HG03432 (cell line): ENCODE measurements around the gene NTMT1.

ENCODE experiments used
- ATAC-seq: cut with Tn5 transposase; IDR thresholded peaks from one replicate; pipeline ENCODE4 v1.9.1; 2021; ENCODE audit warnings: mild to moderate bottlenecking, moderate library complexity; ENCODE audit not compliant: unreplicated experiment

Gene NTMT1

DNA sequence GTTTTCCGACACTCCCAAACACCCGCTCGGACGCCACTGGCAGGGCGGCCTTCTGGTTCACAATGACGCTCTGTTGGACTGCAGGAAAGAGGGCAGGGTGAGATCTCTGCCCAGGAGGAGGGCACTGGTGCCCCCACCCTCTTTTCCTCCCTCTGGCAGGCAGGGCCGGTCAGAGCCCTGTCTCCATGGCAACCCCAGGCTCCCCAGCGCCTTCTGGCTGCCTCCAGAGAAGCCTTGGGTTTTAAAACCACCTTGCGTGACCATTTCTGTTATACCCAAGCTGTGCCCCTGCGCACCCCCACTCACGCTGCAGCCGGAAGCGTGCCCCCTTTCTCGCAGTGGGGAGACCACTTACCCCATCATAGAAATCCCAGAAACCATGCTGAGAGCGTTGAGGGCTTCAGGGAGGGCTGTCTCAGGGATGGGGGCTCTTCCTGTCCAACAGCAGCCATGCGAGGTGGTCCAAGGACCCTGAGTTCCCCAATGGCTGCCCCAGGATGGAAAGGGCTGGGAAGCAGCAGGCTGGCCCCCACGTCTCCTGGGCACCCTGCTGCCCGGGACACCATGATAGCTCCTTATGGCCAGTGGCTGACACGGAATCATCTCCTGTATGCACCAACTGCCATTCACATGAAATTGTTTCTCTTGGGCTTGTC, 12.3 kb upstream of the NTMT1 start:
- ATAC-seq = no peak

DNA sequence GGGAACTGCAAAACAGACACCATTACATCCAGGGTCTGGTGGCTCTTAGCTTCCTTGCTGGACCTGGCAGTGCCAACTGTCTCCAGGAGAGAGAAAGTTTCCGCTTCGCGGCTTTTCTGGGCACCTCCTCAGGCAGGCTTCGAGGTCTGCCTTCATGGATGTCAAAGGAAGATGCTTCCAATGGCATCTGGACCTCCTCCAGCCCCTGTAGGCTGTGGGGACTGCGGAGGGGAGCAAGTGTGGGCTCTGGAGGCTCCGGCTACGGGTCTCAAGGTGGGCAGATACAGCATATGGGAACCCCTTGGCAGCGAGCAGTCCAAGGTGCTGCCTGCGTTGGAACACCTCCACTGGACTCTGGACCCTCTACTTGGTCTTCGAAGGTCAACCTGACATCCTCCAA, 11.0 kb upstream of the NTMT1 start:
- ATAC-seq = no peak

DNA sequence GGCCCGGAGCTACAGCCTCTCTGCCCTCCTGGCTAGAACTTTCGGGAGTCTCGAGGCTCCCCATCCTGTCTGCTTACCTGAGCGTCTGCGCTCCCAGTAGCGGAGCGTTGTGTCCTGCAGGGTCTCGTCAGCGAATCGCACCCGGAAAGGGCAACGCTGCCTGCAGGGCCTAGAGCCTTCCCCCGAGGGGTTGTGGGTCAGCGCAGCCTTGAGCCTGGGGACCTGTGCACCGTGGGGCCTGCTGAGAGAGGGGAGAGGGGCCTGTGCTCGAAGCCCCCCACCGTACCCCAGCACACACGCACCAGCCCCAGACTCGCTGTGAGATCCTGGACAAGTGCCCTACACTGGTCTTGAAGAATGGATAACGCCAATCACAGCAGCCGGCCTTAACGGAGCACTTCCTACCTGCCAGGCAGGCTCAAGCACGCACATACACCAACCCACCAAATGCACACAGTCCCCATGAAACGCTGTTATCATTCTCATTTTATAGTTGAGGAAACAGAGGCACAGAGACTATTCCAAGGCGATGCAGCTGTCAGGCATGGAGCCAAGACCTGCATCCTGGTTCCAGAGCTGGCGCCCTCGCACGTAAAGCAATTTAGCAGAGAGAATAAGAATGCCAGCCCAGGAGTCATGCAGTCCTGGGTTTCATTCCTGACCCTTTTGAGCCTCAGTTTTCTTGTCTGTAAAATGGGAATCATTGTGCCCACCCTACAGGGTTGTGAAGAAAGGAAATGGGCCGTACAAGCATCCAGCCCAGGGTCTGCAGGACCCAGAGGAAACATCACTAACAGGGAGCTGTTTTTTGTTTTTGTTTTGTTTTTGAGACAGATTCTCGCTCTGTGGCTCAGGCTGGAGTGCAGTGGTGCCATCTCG, 10.3 kb upstream of the NTMT1 start:
- no peak for ATAC-seq

DNA sequence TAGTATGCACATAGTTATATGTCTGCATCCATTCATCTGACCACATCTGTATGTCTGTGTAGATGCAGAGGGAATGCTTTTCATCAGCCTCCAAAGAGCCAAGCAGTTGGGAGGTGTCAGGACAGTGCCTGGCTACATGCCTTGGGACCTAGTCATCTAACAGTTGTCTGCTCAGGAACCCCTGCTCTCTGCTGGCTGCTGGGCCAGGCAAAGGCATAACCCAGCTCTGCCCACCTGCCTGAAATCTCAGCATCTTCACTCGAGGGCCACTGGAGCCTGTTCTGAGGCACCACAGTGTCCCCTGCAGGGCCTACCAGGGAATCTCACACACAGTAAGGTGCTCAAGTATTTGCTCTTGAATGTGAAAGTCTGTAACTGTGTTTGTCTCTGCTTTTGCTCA, 8.8 kb upstream of the NTMT1 start:
- no peak for ATAC-seq

DNA sequence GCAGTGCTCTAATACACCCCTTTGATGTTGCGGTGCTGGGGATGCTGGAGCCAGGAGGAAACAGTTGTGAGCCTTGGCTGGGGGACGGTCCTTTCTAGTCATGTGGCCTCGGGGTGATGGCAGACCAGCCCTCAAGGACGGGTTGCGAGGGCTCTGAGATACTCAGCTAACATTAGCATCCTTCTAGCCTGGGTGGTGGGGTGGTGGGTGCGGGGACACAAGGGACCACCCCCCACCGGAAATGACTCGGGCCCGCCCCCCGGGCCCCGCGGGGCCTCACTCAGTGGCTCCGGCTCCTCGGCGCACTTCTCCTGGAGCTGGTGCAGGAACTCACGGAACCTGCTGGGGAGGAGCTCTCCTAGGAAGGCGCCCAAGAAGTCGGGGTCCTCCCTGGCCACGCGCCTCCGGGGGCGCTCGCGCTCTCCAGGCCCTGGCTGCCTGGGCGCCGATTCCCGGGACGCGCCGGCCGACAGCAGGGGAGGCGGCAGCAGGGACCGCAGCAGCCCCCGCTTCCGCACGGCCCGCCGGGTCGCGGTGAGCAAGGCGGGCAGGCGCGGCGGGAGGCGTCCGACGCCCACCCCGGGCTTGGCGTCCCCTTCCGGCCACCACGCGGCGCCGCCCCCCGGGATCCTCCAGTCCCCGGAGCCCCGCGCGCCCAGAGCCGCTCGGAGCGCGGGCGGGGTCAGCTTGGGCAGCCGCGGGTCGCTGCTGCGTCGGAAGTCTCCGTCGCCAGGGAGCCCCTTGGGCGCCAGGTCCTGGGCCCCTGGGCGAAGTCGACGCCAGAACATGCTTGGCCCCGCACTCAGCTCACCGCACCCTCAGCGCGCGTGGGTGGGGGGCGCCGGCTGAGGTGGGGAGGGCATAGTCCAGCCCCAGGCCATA, 5.9 kb upstream of the NTMT1 start:
- no peak for ATAC-seq

DNA sequence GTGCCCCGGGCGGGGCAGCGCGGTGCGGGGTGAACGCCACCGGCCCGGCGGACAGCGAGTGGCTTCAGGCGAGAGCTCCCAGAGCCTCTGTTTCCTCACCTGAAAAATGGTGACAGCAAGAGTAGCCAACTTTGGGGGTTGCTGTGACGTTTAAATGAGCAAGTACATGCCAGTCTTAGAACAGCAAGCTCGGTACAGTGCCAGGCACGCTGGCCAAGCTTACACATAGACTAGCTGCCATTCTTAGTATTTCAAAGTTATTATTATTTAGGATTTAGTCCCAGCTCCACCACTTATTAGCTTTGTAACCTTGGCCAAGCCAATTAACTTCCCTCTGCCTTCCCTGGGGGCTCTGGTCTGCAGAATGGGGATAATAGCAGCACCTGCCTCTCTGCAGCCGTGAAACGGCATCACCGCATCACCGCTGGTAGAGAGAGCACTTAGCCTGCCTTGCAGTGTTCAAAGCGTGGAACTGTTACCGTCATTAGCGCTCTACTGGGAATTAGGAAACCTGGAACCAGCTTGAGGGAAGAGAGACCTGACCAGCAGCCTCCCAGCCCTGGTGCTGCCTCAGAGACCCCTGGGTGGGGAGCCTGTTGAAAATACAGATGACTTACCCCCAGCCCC, 5.2 kb upstream of the NTMT1 start, which contains the start of gene C9orf50:
C9orf50 (minus strand) TSS at position 433 of the 627 bp plus-strand sequence. CDS start 527 bp downstream, outside the sequence.
- no peak for ATAC-seq

DNA sequence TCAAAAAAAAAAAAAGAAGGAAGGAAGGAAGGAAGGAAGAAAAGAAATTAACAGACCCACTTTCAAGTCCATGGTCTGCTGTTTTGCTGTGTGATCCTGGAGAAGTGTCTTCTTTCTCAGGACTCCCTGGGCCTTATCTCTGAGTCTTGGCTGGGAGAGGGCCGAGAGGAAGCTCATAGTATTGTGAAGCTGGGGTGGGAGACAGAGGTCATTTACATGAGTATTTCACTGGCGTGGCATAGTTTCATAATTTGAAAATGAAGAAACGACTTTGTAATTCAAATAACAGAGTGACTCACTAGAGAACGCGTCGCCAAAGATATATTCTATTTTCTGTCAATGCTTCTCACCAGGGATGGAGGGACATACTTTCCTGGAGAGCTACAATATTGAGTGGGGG, 2.6 kb upstream of the NTMT1 start:
- ATAC-seq = no peak

DNA sequence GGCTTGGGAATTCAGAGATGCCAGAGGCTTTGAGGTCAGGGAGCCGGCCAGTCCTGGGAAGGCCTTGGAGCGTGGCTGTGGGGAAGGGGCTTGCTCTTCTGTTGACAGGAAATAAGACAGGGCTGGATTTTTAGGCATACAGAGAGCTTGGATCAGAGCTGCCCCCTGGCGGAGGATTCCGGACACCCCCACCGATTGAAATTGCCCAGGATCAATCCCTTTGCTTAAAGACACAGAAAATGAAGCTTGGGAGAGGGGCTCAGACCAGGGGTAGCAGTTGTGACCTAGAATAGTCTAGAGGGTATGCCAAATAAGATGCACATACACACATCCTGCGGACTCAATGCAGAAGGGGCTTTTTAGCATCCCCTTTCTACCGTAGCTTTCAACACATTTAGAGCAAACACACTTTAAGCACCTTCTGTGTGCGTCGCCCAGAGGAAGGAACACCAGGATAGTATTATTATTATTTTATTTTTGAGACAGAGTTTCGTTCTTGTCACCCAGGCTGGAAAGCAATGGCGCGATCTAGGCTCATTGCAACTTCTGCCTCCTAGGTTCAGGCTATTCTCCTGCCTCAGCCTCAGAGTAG, 1.7 kb upstream of the NTMT1 start:
- ATAC-seq = no peak

DNA sequence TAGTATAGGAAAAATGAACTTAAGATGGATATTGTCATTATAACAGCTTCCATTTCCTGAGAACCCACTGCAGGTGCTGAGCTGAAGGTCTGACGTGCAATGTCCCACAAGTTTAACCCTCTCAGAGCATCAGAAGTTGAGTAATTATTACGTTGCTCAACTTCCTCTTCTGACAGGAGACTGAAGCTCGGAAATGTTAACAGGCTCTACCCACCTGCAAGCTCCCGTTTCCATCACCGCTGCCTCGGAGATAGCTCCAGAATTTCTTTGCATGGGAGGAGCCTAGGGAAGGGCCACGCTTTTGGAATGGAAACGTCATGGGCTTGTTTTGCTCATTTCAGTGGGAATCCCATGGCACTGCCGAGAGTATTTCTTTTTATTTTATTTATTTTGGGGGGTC, 1.0 kb upstream of the NTMT1 start:
- no peak for ATAC-seq

DNA sequence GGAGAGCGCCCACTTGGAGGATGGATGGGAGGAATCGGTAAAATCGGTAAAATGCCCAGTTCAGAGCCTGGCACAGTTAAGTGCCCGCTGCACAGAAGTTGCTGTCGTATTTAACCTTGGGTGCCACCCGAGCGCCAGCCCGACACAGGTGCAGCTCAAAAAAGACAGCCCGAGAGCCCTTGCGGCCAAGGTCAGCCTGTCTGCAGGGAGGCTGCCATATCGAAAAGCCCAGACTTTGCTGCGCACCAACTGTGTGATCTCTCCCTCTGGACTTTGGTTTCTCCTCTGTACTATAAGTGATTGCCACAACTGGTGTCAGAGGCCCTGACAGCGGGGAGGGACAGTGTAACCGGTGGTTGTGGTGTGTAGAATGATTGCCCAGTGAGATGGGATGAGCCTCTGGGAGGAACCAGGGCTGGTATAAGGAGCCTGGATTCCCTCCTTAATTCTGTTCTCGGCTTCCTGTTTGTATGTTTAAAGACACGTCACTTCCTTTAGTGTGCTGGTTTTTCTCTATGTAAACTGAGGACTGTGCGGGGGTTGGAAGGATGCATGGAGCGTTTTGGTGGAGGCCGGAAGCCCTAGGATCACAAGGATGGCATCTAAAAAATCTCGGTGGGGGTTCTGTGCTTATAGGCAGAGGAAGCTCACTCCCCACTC, 792 bp downstream of the NTMT1 start:
- peak; percentile 26 for ATAC-seq

DNA sequence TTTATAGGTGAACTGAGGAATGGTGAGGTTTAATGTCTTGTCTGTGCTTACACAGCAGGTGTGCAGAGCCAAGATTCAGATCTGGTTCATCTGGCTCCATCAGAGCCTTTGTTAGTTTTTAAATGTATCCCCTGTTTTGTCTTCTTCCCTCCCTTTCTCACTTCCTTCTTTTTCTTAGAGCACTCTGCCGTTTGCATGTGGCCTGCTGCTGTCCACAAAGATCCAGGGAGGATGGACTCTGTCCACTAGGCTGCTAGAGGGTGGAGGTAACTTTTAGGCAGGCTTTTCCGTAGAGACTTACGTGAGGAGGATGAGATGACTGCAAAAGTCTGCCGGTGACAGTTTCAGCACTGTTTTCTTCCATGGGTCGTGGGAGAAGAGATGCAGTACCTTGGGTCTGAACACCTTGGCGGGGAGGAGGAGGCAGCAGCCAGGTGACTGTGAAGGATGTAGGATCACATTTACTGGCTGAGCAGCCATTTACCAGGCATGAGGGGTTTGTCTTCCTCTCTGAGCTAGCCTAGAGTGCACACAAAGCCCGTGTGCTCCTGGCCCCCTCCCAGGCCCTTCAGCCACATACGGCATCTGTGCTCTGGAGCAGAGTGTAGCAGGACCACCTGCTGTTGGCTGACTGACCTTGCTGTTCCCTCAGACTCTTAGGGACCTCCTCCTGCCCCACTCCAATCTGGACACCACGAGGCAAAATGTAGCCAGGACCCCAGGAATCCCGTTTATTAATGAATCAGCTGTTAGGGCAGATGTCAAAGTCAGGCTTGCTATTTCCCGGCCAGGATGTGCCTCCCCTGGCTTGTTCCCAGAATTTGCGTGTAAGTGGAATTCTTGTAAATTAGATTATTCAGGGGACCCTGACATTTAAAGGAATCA, 1.8 kb downstream of the NTMT1 start:
- ATAC-seq = no peak

DNA sequence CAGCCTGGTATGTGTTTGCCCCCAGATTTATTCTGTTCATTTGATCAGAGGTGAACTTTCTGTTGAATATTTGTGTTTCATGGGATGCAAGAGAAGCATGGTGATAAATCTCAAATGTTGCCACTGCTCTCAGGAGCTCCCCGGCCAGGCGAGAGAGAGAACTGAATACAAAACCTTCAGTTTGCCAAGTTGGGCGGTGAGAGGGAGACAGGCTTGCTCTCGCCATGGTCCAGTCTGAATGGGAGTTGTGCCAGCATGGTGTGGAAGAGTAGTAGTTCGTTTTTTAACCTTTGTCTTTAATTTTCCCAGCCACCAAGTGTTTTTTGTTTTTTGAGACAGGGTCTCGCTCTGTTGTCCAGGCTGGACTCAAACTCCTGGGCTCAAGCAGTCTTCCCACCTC, 2.7 kb downstream of the NTMT1 start:
- no peak for ATAC-seq

DNA sequence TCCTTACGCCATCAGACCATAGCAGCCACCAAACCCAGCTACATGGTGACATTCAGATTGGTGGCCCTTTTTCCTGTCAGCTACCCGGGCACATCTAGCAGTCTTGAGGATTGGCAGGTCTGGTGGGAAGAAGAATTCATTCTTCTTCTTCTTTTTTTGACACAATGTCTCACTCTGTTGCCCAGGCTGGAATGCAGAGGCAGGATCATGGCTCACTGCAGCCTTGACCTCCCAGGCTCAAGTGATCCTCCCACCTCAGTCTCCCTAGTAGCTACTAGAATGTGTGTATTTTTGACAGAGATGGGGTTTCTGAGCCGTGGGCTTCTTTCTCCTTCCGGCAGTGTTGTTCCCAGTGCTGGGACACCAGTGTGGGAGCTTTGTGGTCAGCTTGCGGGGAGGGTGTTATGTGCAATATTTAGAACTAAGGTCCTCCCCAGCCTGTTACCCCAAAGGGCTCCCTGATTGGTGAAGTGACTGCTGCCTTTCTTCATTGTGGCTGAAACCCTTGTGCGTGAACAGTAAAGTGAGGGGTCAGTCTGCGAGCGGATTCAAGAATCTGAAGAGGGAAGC, 3.4 kb downstream of the NTMT1 start:
- ATAC-seq = no peak

DNA sequence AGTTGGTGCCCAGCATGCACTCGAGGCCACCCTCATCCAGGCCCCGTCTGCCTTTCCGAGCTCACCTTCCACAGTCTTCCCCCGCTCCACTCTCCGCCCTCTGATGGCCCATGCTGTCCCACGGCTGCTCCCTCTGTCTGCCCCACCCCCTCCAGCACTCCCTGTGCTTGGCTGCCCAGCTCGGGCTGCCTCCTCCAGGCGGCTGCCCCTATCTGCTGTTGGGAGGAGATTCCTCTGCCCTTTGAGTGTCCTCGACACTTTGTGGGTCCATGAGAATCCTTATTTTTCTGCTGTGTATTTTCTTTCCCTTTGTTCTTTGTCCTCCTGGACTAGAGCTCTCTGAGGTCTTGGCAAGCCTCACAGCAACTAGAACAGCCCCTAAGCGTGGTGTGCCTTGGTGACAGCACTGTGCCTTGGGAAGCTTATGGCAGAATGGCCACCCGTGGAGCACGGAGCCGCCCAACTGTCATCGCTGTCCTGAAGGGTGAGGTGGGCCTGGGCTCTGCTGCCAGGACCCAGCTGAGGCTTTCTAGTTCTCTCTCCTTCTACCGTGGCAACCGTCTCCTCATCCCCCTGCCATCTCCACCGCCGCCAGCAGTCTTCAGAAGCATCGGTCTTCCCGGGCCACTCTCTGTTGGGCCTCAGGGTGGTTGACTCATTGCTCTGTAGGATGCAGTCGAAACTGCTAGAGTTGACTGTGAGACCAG, 5.2 kb downstream of the NTMT1 start:
- ATAC-seq = no peak

DNA sequence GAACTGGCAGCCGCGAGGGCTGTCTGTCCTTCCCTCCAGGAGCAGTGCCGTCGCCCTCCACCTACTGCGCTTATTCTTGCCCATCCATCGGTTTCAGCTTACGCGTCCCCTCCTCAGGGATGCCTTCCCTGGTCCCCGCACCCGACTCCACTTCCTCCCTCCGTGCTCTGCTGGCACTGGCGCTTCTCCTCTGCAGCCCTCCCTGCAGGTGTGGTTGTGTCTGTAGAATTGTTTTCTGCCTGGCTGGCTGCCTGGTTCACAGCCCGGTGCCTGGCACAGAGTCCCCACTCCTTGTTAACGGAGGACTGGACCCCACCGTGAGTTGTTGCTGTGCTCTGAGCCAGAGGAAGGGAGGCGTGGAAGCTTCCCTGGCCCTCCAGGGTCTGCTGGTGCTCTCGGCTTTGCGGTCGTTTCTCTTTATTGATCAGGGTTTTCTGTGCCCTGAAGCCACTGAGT, 5.7 kb downstream of the NTMT1 start:
- ATAC-seq = no peak

DNA sequence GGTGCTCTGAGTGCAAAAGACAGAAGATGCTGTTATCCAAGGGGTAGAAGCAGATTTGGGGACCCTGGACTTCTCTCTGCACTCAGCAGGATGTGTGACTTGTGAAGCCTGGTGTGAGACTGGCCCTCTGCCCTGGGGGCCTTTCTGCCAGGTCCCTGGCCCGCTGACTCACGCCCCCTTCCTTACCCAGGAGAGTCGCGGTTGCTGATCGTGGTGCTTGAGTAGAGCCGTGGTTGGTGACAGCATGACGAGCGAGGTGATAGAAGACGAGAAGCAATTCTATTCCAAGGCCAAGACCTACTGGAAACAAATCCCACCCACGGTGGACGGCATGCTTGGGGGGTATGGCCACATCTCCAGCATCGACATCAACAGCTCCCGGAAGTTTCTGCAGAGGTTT, 6.5 kb downstream of the NTMT1 start:
- ATAC-seq = no peak

DNA sequence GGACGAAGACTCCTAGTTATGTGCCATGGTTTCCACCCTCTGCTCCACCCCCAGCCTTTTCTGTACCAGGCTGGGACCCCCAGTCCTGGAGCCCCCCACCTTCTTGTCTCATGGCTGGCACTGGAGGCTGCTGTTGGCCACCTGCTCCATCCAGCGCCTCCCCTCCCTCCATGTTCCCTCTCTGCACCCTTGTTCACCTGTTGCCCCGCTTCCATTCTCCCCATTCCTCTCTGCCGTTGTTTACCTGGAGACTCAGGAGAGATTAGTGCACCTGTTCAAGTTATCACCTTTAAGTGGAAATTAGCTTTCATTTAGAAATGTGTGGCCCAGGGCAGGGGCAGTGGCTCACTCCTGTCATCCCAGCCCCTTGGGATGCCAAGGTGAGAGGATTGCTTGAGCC, 7.2 kb downstream of the NTMT1 start:
- no peak for ATAC-seq

DNA sequence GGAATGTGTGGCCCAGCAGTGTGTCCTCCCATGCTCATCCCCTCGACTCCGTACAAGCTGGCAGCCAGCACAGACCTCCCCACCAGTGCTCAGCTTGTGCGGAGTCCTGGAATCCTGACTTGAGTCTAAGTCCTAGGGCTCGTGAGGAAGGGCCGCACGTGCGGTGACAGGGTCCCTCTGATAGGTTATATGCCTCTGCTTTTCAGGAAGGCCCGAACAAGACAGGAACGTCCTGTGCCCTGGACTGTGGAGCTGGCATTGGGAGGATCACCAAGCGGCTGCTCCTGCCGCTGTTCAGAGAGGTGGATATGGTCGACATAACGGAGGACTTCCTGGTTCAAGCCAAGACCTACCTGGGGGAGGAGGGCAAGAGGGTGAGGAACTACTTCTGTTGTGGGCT, 7.9 kb downstream of the NTMT1 start:
- ATAC-seq = no peak
